HT-29 (cell line): ENCODE data around the gene CACNA2D4. TPM values are rescaled to one million over a fixed set of nuclear protein-coding genes. Genes with fewer than 3 reads are reported as not detected.
A peak's percentile ranks its signal among the peaks of the same experiment; 100 is the strongest.

Experiments used
- DNase-seq: peaks from one replicate; pipeline ENCODE4 v3.0.0-alpha.2; 2015; ENCODE audit warnings: low spot score
- total RNA-seq: library from RNA; depleted of rRNA; stranded (reverse); fragments of >200 nt; shearing (Covaris generic); gene quantifications from 2 replicates; pipeline ENCODE4 v1.2.3, GENCODE V29; 2014

Gene CACNA2D4
- total RNA-seq, 1 experiment from 2014 or later, result 3.4 TPM

DNA sequence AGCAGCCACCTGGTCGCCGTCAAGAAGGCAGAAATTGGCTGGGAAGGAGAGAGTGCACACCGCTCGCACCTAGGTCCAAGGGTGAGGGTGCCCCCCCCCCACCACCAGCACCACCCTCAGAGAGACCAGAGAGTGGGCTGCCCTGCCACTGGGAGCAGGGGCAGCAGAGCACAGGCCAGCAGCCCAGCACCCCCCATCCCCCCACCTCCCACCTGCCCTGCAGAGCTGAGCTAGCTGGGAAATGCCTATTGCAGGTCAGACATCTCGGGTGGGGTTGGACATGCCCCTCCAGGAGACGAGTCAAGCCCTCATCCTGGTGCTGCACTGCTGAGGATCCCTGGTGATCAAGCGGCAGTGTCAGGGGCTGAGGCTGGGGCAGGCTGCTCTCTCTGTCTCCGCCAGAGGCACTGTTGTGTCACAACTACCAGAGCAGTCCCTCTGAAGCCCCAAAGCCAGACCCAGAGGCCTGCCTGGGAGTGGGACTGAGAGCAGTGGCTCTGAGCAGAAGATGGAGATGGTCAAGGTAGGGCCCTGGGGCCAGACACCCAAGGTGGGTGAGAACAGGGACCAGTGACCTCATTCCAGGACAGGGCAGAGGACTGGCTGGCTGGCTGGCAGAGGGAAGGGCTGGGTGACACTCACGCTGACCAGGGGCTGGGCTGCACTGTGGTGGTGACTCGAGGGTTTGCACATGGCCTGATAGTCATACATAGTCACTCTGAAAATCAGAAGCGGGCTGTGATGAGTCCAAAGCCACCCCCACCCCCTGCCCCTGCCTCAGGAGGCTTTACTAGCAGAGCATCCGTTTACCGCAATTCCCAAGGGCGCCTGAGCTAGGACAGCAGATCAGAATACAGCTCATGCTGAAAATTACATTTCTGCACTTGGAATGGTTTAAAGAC is 117.8 kb downstream of the CACNA2D4 start:
- peak; percentile 33 for DNase-seq

DNA sequence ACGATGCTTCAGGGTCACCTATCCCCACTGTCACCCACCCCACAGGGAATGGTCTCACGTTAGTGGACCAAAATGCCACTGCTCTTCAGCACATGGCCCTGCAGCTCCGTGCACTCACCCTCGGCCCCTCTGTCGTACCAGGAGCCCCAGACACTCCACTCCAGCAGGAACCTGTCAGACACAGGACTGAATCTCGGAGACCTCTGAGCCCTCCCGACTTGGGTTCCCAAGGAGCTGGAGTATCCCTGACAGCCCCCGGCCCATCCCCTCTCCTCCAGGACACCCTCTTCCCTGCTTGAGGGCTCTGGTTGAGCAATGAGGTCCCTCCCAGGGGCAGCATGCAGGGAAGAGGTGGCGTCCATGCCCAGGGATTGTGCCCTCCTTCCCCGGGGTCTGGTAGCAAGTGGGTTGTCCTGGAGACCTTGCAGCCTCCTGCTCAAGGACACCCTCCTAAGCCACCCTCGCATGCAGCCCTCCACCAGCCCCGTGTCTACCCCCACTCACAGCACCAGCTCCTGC is 118.5 kb downstream of the CACNA2D4 start:
- no peak for DNase-seq

DNA sequence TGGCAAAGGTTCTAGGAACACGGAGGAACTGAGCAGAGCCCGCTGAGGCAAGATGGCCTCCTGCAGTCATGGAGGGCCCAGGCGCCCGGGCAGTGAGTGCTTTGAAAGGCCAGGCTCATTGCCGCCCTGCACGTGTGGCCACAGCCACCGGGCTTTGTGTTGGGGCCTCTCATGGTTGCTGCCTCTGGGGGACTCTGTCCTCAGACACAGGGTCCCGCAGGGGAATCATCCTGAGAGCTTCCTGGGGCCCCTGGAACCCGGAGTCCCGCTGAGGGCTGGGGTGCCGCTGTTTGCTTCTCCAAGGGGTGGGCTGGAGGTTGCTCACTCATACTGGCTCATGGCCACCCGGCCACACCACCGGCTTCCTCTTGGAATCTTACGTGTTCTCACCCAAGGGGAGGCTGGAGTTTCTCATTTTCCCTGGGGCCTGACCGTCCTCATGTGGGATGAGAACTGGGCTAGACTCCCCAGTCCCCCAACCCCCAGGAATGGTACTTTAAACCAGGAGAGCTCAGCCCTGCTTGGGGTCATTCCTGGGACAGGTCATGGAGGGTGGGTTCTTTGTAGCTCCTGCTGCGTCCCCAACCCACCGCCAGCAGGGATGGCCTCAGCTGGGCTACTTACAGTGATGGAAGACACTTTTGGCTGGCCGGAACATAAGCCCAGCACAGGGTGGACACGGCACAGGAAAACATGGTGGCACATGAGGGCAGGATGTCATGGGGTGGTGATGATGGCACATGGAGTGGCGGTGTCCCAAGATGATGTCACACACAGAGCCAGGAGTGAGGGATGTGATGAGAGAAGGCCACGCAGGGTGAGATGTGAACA is 119.2 kb downstream of the CACNA2D4 start:
- DNase-seq, result no peak

DNA sequence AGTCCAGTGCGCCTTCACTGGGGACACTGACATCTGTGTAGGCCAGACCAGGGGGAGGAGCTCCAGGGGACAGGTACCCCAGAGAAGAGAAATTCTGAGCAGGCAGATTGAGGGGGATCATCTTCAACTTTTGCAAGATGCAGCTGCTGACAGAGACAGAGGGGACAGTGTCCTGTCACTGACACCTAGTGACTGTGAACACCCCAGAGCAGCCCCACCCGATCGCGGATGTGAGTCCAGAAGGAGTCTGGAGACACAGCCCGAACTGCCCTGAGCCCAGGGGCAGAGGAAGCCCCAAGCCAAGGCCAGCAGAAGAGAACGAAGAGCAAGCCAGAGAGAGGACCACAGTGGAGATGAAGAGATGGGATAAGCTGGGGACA is 119.8 kb downstream of the CACNA2D4 start:
- no peak for DNase-seq

DNA sequence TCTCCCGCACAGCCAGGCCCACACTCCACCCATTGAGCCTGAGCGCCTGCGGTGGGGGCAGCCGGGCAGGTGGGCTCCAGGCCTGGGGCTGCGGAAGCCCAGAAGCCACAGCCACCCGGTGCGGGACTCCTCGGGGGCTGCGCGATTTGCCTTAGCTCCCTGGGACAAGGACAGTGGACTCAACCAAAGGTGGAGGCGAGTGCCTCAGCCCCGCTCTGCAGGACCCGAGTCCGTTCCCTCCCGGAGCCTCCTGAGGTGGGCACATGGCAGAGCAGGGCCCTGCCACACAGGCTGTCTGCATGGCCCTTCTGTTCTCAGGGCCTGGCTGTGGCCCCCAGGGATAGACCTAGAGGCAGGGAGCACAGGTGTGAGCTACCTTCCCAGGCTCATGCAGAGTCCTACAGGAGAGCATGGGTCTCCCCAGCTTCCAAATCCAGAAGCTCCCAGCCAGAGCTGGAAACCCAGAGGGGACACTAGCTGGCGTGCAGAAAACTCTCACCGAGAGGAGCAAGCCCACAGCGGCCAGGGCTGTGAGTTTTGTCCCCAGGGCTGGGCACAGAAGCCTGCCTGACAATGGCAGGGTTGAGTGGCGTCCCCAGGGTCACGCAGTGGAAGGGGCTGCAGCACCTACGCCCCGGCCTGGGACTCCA is 120.3 kb downstream of the CACNA2D4 start:
- no peak for DNase-seq

DNA sequence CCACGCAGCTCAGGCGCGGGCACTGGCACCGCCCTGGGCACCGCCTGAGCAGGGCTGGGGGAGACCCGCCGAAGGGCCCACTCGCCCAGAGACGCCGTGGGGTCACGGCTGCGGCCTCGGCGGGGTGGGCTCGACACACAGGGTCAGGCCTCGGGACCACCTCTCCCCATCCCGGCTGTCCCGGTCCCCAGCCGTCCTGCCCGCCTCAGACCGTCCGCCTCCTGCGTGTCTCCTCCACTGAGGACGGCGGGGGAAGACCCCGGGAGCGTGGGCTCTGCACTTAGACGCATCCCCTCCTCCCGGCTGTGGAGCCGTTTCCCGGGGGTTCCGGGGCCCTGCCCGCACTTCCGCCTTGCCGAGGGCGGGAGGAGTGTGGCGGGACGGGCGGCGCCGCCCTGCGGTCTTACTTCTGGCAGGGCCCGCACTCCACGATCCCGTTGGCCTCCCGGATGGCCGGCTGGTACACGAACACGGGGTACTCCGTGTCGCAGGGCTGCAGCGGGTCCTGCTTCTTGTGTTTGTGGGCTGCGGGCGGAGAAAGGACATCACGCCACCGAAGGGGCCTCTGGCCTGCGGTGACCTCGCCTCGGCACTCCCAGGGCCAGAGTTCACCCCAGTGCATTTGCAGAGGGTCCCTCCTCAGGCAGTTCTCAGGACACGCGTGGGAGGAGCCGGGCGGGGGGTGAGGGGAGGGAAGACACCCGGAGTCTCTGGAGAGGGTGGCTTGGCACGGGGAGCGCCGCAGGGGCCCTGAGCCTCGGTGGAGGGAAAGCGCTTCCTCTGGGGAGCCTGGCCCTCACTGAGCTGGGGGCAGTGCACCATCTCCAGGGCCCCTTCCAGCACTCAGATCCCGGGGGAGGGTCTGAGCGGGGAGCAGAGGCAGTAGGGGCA is 121.2 kb downstream of the CACNA2D4 start:
- DNase-seq, result peak; percentile 50

DNA sequence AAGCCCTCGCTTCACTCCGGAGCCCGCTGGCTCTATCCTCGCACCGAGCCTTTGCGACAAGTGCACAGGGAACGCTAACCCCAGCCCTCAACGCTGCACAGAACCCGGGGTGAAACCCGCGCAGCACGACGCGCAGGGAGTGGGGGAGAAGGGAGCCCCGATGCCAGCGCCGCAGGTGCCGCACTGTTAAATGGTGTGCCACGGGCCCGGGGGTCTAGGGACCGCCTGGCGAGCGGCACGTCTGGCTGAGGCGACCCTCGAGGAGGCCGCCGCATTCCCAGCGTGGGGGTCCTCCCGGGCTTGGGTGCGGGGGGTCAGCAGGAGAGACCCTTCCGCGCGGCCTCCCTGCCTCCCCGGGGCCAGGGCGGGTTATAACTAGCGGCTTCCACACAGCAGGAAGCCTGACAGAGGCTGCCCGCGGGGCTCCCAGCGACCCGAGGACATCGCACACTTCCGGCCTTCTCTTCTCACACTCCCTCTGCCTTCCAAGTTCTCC is 121.9 kb downstream of the CACNA2D4 start:
- DNase-seq, result peak; percentile 44

DNA sequence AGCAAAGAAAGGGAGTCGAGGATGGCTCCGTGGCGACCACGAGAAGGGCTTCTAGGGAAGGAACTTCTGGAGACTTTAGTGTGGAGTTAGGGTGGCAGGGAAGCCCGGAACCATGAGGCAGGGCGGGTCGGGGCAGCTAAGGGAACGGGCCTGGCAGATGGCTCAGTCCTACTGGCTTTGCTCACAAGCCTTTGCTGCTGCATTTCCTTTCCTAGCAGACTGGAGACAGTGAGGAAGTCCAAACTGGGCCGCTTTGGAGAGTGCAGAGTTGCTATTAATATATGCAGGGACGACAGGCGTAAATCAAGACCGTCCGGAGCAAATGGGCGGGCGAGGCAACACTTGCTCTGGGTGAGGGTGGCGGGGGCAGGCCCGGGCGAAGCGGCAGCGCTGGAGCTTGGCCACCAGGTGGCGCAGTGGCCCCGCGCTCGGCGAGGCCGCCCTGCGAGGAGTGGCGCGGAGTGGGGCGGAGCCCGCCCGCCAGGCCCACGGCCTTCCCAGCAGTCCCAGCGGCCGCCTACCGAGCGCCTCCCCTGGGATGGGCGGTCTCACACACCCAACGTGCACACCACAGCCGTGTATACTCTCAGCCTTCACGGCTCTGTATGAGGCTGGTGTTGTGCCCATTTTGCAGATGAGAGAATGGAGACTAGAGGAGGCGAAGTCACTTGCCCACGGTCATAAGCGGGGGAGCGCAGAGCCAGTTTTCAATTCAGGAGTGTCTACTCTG is 122.5 kb downstream of the CACNA2D4 start:
- peak; percentile 94 for DNase-seq

DNA sequence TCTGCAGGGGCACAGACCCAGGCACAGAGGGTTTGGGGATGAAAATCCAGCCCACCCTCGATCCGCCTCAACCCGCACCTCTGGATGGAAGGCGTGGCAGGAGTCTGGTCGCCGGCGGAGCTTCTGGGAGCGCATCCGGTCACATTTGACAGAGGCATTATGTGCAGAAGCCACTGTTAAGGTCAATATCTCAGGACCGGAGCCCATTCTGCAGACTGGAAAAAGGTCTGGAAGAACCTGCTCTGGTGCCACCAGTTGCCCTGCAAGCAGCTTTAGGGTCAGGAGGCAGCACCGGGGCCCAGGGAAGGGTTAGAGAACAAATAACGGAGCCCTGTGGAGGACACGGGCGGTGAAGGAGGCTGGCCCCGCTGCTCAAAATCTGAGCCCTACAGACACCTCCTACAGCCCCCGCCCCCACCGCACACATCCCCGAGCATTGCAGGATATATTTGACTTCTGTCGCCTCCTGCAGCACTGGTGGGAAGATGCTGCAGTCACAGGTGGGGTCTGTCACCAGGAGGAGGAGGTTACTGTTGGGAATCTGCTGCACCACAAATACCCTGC is 123.1 kb downstream of the CACNA2D4 start:
- no peak for DNase-seq

DNA sequence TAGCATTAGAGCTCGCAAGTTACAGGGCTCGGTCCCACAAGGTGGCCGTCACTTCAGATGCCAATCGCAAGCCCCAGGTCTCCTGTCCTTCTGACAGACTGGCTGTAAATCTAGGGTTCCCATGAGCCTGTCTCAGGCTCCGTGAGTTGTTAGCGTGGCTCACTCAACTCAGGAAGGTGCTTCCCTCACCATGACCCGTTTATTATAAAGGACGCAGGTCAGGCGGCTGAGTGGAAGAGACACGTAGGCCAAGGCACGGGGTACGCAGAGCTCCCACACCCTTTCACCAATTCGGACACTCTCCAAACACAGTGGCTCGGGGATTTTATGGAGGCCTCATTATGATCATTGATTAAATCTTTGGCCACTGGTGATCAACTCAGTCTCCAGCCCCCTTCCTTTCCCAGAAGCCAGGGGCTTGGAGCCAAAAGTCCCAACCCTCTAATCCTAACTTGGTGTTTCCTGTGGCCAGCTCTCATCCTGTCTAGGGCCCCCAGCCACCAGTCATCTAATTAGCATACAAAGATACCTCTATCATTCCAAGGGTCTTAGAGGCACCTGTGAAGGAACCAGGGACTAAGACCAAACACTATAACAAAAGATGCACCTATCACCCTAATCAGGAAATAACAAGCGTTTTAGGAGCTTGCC is 123.9 kb downstream of the CACNA2D4 start:
- no peak for DNase-seq

DNA sequence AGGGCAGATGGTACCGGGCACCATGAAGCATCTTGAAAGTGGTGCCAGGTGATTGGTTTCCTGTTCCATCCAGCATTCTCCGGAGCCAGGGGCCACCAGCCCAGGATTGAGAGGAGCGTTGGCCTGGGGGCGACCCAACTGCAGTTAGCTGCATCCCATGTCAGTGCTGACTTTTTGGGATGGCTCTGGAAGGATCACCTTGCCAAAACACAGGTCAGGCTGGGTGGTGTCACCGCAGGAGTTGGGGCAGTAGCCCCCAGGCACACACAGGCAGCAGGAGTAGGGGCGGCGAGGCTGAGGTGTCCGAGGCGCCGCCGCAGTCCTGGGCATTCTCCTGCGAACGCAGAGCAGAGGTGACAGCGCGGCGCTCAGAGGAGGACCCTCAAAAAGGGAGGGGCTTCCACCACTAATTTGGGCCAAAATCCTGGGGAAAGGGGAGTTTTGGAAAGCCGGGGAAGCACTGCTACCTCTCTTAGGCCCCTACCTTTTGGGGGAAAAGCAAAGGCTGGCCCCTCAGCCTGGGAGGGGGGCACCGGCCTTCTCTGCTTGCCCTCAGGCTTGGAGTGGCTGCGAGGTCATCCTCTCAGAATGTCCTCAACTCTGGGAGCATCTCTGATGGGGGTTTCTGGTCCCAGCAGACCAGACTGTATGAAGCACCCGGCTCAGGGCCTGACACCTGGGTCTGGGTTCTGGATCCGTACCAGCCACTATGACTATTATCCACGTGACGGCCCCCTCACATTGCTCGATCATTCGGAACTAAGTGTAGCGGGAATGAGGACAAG is 124.8 kb downstream of the CACNA2D4 start:
- no peak for DNase-seq

DNA sequence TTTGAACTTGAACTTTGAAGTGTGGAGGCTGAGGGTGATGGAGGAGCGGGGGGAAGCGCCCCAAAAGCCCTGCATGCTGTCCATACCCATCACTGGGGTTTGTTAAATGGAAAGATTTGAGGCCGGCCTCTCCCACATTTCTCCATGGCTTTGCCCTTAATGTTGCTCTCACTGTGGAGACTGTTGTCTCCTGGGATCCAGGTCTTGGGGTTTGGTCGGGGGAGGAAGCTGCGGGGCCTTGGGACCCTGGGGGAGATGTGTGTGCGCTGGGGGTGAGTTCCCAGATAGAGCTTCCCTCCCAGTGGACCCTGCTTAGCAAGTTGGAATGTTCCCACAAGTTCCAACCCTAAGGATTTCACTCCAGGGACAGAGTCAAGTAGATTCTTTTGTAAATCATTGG is 126.0 kb downstream of the CACNA2D4 start:
- no peak for DNase-seq

DNA sequence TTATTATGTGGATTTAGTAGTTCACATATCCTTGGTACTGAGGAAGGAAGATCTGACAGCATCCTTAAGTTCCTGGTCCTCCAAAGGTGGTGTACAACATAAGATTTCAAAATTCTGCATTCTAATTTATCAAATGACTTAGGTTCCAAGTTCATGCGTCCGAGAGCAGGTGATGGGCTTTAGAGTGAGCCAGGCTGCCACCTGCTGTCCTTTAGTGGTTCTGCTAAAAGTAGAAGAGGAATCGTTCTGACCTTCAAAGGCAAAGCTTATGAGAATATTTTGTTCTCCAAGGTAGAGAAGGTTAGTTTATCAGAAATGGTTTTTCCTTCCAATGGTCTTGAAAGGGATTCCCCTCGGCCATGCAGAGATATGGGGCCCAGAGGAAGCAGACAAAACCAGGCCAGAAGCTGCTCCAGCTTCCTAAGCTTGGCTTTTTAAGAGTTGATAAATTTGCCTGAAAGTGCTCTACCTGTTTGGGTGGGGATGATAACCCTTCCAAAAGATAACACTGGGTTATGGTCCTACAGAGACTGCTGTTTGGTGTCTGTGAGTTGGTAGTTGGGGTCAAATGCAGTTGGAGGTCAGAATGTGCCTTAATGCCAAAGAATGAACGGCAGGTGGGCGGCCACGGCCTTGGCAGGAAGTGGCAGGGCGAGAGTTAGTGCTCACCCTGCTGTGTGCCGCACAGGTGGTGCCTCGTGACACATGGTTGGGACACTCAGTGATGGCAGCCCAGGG is 127.2 kb downstream of the CACNA2D4 start:
- peak; percentile 85 for DNase-seq

DNA sequence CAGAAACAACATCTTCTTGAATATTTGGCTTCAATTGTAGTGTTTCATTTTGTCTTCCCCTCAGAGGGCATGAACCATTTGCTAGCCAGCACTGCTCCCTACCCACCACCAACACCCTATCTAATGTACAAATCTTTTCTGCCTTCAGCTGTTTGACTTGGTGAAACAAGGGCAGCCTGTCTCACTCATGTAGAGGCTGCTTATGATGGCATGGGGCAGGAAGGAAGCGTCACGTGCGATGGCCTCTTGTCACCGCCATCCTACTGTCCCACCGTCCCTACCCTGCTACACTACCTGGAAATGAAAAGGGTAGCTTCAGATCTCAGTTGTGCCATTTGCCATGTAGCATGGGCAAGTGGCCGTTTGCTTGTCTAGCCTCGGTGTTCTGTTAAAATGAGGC is 128.0 kb downstream of the CACNA2D4 start:
- DNase-seq, result no peak

DNA sequence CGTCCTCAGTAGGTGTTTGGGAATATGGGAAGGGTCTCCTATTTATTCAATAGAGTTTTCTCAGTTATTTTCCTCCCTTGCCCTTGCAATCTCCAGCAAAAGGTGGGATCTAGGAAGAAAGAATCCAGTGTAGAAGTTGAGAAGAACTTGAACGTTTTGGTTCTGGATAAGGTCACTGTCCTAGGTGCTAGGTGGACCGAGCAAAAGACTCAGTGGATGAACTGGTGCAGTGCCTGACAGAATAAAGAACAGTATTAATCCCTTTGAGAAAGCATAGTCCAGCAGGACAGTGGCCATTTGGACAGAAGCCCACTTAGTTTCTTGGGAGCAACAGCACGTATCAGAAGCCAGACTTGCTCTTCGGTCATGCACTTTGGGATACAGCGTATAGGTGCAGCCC is 130.7 kb downstream of the CACNA2D4 start:
- no peak for DNase-seq

DNA sequence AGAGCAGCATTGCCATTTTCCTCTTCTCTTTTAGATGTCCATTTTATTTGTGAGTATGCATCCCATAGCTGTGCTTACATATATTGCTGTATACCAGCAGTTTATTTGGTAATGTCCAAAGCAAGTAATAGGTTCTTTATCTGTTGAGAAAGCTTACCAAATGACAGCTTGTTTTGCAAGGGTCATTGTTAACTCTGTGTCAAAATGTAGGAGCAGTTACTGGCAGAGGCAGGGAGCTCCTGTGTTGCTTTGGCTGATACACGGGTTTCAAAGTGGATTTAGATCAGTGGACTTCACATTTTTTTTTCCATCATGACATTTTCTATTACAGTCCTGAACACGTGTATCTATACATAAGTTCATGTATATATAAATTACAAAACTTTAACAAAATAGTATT is 136.2 kb downstream of the CACNA2D4 start:
- DNase-seq, result no peak

DNA sequence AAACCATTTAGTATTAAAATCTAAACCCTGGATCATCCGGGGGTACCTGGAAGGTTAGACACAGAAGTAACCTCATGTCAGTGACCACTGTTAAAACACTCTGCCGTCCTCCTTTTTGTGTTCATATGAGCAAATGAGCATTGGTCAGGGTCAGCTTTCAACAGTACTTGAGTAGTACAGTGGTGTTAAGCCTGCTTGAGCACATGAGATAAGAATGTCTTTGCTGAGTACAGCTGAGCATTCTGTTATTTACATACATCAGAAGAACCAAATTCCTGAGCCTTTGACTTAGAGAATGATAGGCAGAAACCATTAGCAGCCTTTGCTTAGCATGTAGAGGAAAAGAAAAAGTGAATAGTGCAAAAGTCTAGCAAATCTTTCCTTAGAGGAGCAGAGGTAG is 136.7 kb downstream of the CACNA2D4 start:
- DNase-seq, result no peak

DNA sequence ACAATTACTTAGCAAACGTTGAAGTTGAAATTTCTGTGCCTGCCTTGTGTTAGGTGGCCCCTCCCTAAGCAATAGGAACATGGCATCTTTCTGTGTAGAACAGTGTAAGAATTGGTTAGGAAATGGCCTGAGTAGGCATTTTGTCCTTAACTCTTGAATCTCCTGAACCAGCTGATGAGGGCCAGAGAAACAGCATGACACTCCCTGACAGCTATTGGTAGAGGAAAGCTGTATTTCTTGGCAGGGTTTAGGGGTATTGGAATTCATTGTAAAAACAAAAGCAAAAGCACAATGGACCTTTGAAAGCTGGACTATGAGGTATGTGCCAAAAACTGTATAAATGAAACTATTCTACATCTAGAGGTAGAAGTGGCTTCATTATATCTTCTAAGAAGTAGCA is 138.7 kb downstream of the CACNA2D4 start:
- DNase-seq, result no peak
